NB4 (cell line): Measurements from ENCODE around the gene BSG.

Source experiments
- MYC ChIP-seq: IDR thresholded peaks from 2 replicates; pipeline ENCODE4 v1.6.1; 2011; ENCODE audit warnings: low read depth, low read length
- POLR2A ChIP-seq: IDR thresholded peaks from 2 replicates; pipeline ENCODE4 v1.6.1; 2011; ENCODE audit warnings: mild to moderate bottlenecking; ENCODE audit not compliant: insufficient read length; ENCODE audit errors: extremely low read depth
- TF ChIP-seq, protein P1 (sequence below): IDR thresholded peaks from one replicate; pipeline ENCODE4 v1.5.1; 2012; ENCODE audit warnings: low read depth, low read length
- TF ChIP-seq, protein P2 (sequence below): IDR thresholded peaks from 2 replicates; pipeline ENCODE4 v1.6.1; 2011; ENCODE audit warnings: low read depth, low read length

DNA sequence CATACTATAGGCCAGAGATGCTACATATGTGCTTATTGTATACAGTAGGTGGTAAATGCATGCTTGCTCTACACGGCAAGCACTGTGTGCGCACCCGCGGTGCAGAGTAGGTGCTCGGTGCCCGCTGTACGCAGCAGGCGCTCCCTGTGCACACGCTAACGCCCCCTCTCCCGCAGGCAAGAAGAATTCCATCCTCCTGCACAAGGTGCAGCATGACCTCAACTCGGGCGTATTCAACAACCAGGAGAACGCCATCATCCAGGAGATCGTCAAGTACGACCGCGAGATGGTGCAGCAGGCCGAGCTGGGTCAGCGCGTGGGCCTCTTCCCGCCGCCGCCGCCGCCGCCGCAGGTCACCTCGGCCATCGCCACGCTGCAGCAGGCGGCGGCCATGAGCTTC, 43.2 kb downstream of the BSG start:
- TF ChIP-seq POLR2A (no peak), MYC (no peak)
- TF ChIP-seq, protein P1, sequence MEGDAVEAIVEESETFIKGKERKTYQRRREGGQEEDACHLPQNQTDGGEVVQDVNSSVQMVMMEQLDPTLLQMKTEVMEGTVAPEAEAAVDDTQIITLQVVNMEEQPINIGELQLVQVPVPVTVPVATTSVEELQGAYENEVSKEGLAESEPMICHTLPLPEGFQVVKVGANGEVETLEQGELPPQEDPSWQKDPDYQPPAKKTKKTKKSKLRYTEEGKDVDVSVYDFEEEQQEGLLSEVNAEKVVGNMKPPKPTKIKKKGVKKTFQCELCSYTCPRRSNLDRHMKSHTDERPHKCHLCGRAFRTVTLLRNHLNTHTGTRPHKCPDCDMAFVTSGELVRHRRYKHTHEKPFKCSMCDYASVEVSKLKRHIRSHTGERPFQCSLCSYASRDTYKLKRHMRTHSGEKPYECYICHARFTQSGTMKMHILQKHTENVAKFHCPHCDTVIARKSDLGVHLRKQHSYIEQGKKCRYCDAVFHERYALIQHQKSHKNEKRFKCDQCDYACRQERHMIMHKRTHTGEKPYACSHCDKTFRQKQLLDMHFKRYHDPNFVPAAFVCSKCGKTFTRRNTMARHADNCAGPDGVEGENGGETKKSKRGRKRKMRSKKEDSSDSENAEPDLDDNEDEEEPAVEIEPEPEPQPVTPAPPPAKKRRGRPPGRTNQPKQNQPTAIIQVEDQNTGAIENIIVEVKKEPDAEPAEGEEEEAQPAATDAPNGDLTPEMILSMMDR = no peak
- TF ChIP-seq, protein P2, sequence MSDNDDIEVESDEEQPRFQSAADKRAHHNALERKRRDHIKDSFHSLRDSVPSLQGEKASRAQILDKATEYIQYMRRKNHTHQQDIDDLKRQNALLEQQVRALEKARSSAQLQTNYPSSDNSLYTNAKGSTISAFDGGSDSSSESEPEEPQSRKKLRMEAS = no peak
